Activated naive CD8-positive, alpha-beta T cell treated with anti-CD3 and anti-CD28 coated beads, Interleukin-2, amount 50 U/mL, for 16 hours (primary cell): ENCODE data around the gene AOAH.
A peak's percentile ranks its signal among the peaks of the same experiment; 100 is the strongest.

ENCODE experiments used
- DNase-seq: peaks from one replicate; pipeline ENCODE4 v3.0.0-alpha.2; 2020; ENCODE audit warnings: low read depth, low spot score

The AOAH gene

GRCh38 chr7:36691983-36692382 is 32.3 kb downstream of the AOAH start:
- DNase-seq = no peak

- DNase-seq = no peak
Observed at GRCh38 chr7:36690514-36691187, 33.6 kb downstream of the AOAH start.

DNA sequence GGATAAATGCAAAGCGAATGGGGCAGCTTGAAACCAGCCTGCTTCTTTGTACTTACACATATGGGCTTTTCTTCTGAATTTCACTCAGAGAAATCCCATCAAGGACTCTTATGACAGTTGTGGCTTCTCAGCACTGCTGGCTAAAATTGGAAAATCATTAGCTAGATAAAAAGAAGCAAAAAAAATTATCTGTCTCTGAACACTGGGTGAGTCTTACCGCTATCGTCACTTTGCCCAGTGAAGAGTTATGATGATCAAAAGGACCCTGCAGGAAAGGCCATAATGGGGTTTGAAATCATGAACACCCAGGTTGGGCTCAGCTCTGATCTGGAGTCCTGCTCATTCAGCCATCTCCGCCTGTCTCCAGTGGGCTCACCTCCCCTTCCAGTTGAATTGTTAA is 34.3 kb downstream of the AOAH start:
- no peak for DNase-seq

DNA sequence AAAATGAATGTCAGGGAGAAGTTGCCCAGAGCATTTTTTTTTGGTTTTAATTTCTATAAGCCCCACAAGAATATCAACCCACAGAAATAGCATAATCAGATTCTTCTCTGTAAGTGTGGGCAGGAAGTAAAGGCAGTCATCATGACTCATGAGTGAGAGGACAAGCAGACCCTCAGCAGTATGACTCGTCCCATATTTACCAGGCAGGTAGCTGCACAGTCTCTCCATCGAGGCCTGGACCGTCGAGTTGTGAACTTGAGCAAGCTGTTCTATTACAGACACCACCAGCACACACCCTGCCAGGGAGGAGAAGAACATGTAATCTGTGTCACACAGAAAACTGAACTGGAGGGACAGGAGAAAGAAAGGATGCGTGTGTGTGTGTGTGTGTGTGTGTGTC is 37.8 kb downstream of the AOAH start:
- DNase-seq = peak; percentile 21

- no peak for DNase-seq
Observed at GRCh38 chr7:36684954-36685353, 39.3 kb downstream of the AOAH start.

DNA sequence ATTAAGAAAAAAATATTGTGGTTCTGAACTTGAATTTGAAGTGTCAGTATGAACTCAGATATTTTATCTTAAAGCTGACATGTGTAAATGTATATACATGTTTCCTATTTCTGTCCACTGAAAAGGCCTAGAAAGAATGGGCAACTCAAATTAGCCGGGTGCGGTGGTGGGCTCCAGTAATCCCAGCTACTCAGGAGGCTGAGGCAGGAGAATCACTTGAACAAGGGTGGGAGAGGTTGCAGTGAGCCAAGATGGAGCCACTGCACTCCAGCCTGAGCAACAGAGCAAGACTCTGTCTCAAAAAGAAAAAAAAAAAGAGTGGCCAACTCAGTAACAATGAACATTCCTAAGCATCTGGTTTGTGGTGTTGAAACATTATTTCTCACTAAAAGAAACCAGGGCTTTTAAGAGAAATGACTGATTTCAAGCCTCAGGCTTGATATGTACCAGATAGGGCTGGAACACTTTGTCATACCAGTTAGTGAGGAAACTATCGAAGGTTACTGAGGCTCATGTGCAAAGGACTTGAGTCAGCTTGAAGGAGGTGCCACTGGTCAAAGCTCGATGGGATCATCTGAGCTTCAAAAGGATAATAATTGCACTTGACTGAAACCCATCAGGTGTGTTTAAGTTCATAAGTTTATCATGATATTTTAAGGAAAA is 40.5 kb downstream of the AOAH start:
- no peak for DNase-seq

GRCh38 chr7:36683111-36683510 is 41.2 kb downstream of the AOAH start:
- no peak for DNase-seq

DNA sequence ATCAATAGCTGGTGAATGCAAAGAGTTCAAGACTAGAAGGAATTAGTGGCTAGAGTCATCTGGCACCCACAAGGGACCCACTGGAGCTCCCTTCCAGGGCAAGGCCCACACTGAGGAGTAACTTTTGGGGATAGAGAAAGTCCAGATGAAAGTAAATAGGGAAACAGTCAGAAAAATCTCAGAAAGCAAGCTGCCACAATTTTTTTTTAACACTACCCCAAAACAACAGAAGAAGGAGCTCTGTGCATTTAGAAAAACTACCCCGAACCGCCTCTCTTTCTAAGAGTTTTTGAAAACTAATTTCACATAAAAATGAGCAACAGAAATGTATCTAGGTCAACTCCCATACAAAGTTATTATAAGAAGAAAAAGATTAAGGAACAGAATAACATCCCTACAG is 42.2 kb downstream of the AOAH start:
- DNase-seq = no peak

- DNase-seq = peak; percentile 51
Observed at GRCh38 chr7:36677769-36678437, 46.4 kb downstream of the AOAH start.

DNA sequence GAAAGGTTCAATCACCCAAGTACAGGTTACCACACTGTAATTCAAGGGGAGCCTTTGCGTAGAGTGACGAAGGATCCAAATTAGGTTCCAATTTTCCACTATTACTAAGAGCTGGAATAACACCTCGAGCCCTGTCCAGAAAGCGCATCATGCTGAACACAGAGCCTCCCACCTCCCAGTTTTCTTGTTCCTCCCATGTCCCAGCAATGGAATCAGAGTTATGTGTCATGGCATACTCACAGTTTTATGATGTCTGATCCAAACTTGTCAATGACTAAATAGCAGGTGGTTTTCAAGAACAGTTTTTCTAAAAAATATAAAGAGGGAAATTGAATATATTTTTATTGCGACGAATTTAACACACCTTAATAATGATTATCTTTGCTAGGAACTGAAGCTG is 50.6 kb downstream of the AOAH start:
- no peak for DNase-seq

DNA sequence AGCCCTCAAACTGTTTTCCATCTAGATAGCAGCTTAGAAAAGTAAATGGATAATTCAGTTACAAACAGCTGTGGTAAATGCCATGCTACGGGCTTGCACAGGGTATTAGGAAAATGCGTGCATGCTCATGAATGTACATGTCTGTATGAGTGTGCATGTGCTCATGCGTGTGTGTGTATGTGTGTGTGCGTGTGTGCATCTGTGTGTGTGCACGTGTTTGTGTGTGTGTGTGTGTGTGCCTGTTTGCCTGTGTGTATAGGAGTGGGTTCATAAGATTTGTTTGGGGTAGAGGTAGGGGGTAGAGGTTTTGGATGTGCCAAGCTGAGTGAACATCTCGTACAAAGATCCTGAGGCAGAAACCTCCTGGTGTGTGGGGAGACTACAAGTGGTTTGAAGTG is 52.9 kb downstream of the AOAH start:
- DNase-seq = no peak

DNA sequence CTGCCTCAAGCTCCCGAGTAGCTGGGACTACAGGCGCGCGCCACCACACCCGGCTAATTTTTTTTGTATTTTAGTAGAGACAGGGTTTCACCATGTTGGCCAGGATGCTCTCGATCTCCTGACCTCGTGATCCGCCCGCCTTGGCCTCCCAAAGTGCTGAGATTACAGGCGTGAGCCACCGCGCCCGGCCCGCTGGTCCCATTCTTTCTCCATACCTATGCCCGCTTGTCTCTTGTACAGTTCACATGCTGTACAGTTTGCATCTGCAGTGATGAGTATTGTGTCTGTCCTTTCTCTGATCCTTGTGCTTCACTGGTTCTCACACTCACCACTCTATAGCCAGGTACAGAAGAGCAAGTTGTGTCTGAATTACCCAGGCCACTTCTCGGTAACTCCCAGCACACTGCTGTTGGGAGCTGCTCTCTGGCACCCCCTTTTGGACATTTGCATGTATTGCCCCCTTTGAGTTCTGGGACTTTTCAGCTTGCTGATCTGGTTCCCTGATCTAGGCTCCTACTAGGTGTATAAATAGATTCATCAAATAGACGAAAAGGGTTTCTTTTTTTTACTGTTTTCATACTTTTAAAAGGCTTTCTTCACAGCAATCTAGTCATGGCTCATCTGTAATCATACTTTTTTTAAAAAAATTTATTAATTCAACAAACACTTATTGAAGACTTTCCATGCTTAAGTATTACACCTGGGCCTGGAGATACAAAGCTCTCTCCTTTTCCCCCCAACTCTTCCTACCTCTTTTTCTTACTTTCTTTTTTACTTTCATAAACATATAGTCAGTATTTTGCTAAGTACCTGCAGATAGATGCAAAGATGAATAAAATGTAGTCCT is 53.5 kb downstream of the AOAH start:
- DNase-seq = peak; percentile 11

DNA sequence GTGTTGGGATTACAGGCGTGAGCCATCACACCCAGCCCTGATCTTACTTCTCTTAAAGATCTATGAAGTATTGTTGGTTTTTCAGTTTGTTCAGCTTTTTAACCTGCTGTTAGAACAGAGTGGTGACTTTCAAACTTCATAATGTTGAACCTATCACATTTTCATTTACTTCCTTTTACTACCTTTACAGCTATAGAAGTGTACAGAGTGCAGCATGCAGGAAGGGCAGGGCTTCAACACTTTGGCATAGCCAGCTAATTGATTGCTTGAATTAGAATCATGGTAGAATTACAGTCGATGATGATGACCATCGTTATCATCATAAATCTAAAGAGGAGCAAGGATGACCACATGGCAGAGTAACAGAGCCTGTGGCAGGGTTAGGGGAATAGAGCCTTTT is 55.5 kb downstream of the AOAH start:
- no peak for DNase-seq

DNA sequence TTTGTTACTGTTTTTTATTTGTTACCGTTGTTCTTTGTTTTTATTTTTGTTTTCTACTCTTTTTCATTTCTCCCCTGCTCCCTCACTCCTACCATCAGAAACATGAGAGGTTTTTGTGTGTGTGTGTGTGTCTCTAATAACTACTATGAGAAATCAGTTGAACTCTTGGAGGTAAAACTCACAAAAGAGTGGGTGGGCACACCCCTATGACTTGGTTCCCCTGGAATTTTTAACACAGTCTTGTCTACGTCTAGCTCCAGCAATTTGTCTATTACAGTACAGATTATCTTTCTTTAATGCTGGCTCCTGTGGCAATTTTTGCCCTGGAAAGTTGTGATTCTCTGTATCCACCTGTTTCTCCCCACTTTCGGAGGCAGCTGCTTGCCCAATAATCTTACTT is 56.2 kb downstream of the AOAH start:
- no peak for DNase-seq

- DNase-seq = no peak
Observed at GRCh38 chr7:36667007-36667745, 57.1 kb downstream of the AOAH start.

GRCh38 chr7:36663481-36663880 is 60.8 kb downstream of the AOAH start:
- DNase-seq = no peak

- no peak for DNase-seq
Observed at GRCh38 chr7:36661135-36661840, 63.0 kb downstream of the AOAH start.

GRCh38 chr7:36659638-36660341 is 64.5 kb downstream of the AOAH start:
- no peak for DNase-seq

DNA sequence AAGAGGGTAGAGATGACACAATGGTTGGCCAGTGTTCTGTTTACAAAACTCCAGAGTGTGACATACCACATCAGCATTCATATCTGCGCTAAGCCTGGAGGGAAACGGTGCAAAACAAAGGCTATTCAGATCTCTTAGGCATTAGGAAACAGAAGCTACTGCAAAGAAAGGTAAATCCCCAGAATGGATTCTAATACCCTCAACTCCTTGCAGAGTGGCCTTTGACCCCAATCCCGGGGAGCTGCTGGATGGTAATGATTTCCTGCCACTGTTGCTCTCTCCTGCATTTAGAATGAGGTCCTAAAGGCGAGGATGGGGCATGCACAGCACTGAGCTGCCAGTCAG is 65.2 kb downstream of the AOAH start:
- no peak for DNase-seq
